RWPE1 (cell line): ENCODE data around the gene PCDHA12.

Experiments used
- CTCF ChIA-PET: fragments of 350-600 bp; sonication (Branson Sonifier 250); formaldehyde crosslinking; extraction: SDS; loops from one replicate; lab custom pipeline; 2021; lab: Yijun Ruan, JAX
- POLR2A ChIA-PET: fragments of 400-600 bp; formaldehyde crosslinking; extraction: SDS; loops from one replicate; lab custom pipeline; 2020; ENCODE audit warnings: antibody characterized with exemption; ENCODE audit not compliant: low non-redundant PET; lab: Yijun Ruan, JAX
- DNase-seq: peaks from one replicate; pipeline ENCODE4 v3.0.0; 2012; ENCODE audit warnings: low spot score
- H3K27ac ChIP-seq: fragments of 450-650 bp; 2 replicates; pipeline ENCODE4 v1.5.1; 2017
- CTCF ChIP-seq: fragments of 450-650 bp; conservative IDR thresholded peaks from 2 replicates; pipeline ENCODE4 v1.5.1; 2017; ENCODE audit warnings: low read depth, mild to moderate bottlenecking

The PCDHA12 gene

GRCh38 chr5:140883373-140883772 is 8.3 kb downstream of the PCDHA12 start:
- POLR2A ChIA-PET = no interaction called here
- CTCF ChIA-PET = interaction anchor here (0.5 to 4.0 kb wide), 10 partner anchors 24 to 157 kb away, joined by 3 to 50 read pairs (median 4); partner anchors contain the start of genes PCDHA8 and PCDHAC1
- H3K27ac ChIP-seq = no peak overlapping the region
- no peak for TF ChIP-seq CTCF
- no peak for DNase-seq

- DNase-seq = no peak
- no peak for TF ChIP-seq CTCF
- no peak overlapping the region for H3K27ac ChIP-seq
- CTCF ChIA-PET = interaction anchor here (0.5 to 2.5 kb wide), 4 partner anchors 42 to 151 kb away, joined by 3 to 15 read pairs (median 6); partner anchors contain the start of gene PCDHAC1
- POLR2A ChIA-PET = no interaction called here
Observed at GRCh38 chr5:140883927-140884697, 9.0 kb downstream of the PCDHA12 start.

GRCh38 chr5:140916325-140916724 is 41.2 kb downstream of the PCDHA12 start:
- POLR2A ChIA-PET = no interaction called here
- CTCF ChIA-PET = interaction anchor here (0.9 to 1.3 kb wide), 2 partner anchors 8 to 11 kb away, joined by 3 to 6 read pairs; no protein-coding TSS in a partner anchor
- no peak overlapping the region for H3K27ac ChIP-seq
- no peak for DNase-seq
- TF ChIP-seq CTCF = no peak

- TF ChIP-seq CTCF = no peak
- CTCF ChIA-PET = interaction anchor here (1.6 kb wide), 1 partner anchor 117 kb away, joined by 6 read pairs; no protein-coding TSS in a partner anchor
- POLR2A ChIA-PET = interaction anchor here (0.5 kb wide), 1 partner anchor 937 kb away, joined by 5 read pairs; no protein-coding TSS in a partner anchor
- DNase-seq = no peak
- H3K27ac ChIP-seq = no peak overlapping the region
Observed at GRCh38 chr5:140923601-140924000, 48.5 kb downstream of the PCDHA12 start.

GRCh38 chr5:140925806-140926442 is 50.8 kb downstream of the PCDHA12 start, which contains the start of gene PCDHAC1:
TSS of gene PCDHAC1 (plus strand) at chr5:140926299. CDS start at chr5:140926893, 594 bp downstream.
- peak; percentile 67 for DNase-seq
- peak within 1 kb of the TSS; percentile 59 for H3K27ac ChIP-seq
- ChIA-PET POLR2A (interaction anchor here (1.0 to 2.0 kb wide), 2 partner anchors 41 to 115 kb away, joined by 7 to 13 read pairs; no protein-coding TSS in a partner anchor), CTCF (interaction anchor here (0.5 to 4.2 kb wide), 30 partner anchors 9 to 1074 kb away, joined by 3 to 85 read pairs (median 4); partner anchors contain the start of genes PCDHA13, PCDHA8 and PCDHAC2)
- TF ChIP-seq CTCF = no peak
